ENCODE data around the gene PLCH1.

GRCh38 chr3:155335724-155336354, 409.0 kb downstream of the PLCH1 start:
- TF ChIP-seq, protein P1, sequence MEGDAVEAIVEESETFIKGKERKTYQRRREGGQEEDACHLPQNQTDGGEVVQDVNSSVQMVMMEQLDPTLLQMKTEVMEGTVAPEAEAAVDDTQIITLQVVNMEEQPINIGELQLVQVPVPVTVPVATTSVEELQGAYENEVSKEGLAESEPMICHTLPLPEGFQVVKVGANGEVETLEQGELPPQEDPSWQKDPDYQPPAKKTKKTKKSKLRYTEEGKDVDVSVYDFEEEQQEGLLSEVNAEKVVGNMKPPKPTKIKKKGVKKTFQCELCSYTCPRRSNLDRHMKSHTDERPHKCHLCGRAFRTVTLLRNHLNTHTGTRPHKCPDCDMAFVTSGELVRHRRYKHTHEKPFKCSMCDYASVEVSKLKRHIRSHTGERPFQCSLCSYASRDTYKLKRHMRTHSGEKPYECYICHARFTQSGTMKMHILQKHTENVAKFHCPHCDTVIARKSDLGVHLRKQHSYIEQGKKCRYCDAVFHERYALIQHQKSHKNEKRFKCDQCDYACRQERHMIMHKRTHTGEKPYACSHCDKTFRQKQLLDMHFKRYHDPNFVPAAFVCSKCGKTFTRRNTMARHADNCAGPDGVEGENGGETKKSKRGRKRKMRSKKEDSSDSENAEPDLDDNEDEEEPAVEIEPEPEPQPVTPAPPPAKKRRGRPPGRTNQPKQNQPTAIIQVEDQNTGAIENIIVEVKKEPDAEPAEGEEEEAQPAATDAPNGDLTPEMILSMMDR (IDR thresholded peaks at IDR 0.05; ENCODE audit: control extremely low read depth in 1 of 3, insufficient read depth in 1 of 3, low read depth in 1 of 3, low read length in 3 of 3) = no peak
- TF ChIP-seq RAD21 (IDR thresholded peaks at IDR 0.05 in 1 of 2, conservative IDR thresholded peaks at IDR 0.05 in 1 of 2; ENCODE audit: low read depth in 2 of 2, low read length in 2 of 2) (no peak), YY1 (IDR thresholded peaks at IDR 0.05; ENCODE audit: low read depth, low read length) (no peak), RFX5 (IDR thresholded peaks at IDR 0.05; ENCODE audit: borderline replicate concordance, low read depth, low read length) (no peak), TEAD4 (IDR thresholded peaks at IDR 0.05; ENCODE audit: low read depth, low read length) (no peak), CEBPB (IDR thresholded peaks at IDR 0.05; ENCODE audit: low read depth, low read length) (no peak), POLR2A (IDR thresholded peaks at IDR 0.05; ENCODE audit: control extremely low read depth in 1 of 2, low read depth in 2 of 2, low read length in 2 of 2) (no peak), EGR1 (IDR thresholded peaks at IDR 0.05; ENCODE audit: borderline replicate concordance, low read depth, low read length) (no peak), ZNF274 (IDR thresholded peaks at IDR 0.05; ENCODE audit: borderline replicate concordance, extremely low read depth, low read length) (no peak), JUN (IDR thresholded peaks at IDR 0.05; ENCODE audit: low read depth, low read length) (no peak), EP300 (IDR thresholded peaks at IDR 0.05; ENCODE audit: borderline replicate concordance in 1 of 2, low read depth in 2 of 2, low read length in 2 of 2) (no peak), POLR2AphosphoS5 (IDR thresholded peaks at IDR 0.05; ENCODE audit: low read depth, low read length) (no peak), EZH2 (IDR thresholded peaks at IDR 0.05; ENCODE audit: low read depth, low read length, severe bottlenecking) (no peak), RXRA (IDR thresholded peaks at IDR 0.05; ENCODE audit: insufficient read depth, low read depth, low read length) (no peak)

All from H1 (cell line).